Karpas-422 (cell line): ENCODE results near the gene SPSB4. TPM values are rescaled to one million over a fixed set of nuclear protein-coding genes. Genes with fewer than 3 reads are reported as not detected.

ENCODE experiments used
- DNase-seq: peaks from one replicate; pipeline ENCODE4 v3.0.0-alpha.2; 2015
- H2AFZ ChIP-seq: fragments of 200-600 bp; sonication (generic); 2 replicates; pipeline ENCODE4 v1.6.1; 2014; ENCODE audit warnings: antibody characterized with exemption, low read length, mixed read lengths
- H3K27ac ChIP-seq: fragments of 200-600 bp; sonication (generic); 2 replicates; pipeline ENCODE4 v1.5.1; 2014; ENCODE audit warnings: mild to moderate bottlenecking, low read length, moderate library complexity
- H3K27me3 ChIP-seq: fragments of 200-600 bp; sonication (generic); 2 replicates; pipeline ENCODE4 v1.6.1; 2014; ENCODE audit warnings: low read length, mixed read lengths
- H3K36me3 ChIP-seq: fragments of 200-600 bp; sonication (generic); 2 replicates; pipeline ENCODE4 v1.6.1; 2014; ENCODE audit warnings: low read length, mixed read lengths; ENCODE audit not compliant: insufficient read depth
- H3K4me1 ChIP-seq: fragments of 200-600 bp; sonication (generic); 2 replicates; pipeline ENCODE4 v1.6.1; 2014; ENCODE audit warnings: mild to moderate bottlenecking, low read length, mixed read lengths
- H3K4me2 ChIP-seq: fragments of 200-600 bp; sonication (generic); 2 replicates; pipeline ENCODE4 v1.6.1; 2014; ENCODE audit warnings: low read length, low read depth, mild to moderate bottlenecking; ENCODE audit not compliant: poor library complexity, severe bottlenecking
- H3K4me3 ChIP-seq: fragments of 200-600 bp; sonication (generic); 2 replicates; pipeline ENCODE4 v1.5.1; 2014; ENCODE audit warnings: mild to moderate bottlenecking, antibody characterized with exemption, low read length, mixed read lengths
- H3K79me2 ChIP-seq: fragments of 200-600 bp; sonication (generic); 2 replicates; pipeline ENCODE4 v1.6.1; 2014; ENCODE audit warnings: mild to moderate bottlenecking, low read length, mixed read lengths
- H3K9ac ChIP-seq: fragments of 200-600 bp; sonication (generic); 2 replicates; pipeline ENCODE4 v1.6.0; 2014; ENCODE audit warnings: low read length
- H3K9me2 ChIP-seq: fragments of 200-600 bp; sonication (generic), shearing (Covaris generic); replicated peaks from 2 replicates; pipeline ENCODE4 v1.6.0; 2014; ENCODE audit warnings: mild to moderate bottlenecking, low read length, moderate library complexity; ENCODE audit not compliant: insufficient read depth
- H3K9me3 ChIP-seq: fragments of 300-700, 200-600 bp; sonication (generic); 2 replicates; pipeline ENCODE4 v1.6.1; 2014; ENCODE audit warnings: low read length, mixed read lengths
- H4K20me1 ChIP-seq: fragments of 200-600 bp; sonication (generic); 2 replicates; pipeline ENCODE4 v1.6.1; 2014; ENCODE audit warnings: mild to moderate bottlenecking, antibody characterized with exemption, low read length, low read depth; ENCODE audit not compliant: insufficient read depth
- total RNA-seq: library from RNA; depleted of rRNA; stranded (reverse); fragments of >200 nt; shearing (Covaris generic); gene quantifications from 2 replicates; pipeline ENCODE4 v1.2.3, GENCODE V29; 2014; ENCODE audit warnings: low replicate concordance

SPSB4 gene
- total RNA-seq, 1 experiment from 2014 or later: not detected

DNA sequence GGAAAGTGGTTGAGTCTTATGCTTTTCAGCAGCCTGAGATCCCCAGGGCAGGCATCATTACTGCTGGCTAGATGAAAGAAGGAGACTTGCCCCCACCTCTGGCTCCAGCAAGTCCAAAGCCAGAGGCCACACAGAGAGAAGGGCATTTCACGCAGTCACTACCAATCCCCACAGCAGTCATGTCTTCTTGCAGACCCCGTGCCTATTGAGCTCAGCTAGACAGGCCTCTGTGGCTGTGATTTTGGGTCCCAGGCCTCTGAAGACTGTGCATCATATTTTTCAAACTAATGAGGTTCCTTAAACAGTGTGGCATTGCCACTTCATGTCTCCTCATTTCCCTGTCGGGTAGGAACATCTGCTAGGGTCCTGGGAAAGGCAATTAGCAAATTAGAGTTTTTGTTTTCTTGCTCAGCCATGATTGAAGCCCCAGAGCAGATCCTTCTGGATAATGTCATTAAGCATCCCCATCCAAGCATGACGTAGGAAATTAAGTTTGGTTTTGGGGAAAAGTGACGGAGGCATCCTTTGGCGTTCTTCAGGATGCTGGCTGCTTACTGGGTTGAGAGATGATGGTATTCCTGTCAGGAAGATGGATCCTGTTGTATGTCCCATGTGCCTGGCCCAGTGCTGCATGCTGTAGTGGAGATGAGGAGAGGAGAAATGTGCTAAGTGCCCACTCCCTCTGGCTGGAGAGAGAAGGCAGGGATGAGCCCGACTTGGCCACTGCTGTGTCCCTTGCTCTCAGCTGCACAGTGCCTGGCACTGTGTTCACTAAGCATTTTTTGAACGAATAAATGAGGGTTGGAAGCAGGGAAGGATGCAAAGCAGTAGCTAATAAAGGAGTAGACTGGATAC, 7.0 kb downstream of the SPSB4 start:
- Histone ChIP-seq H2AFZ (no peak overlapping the region), H3K9me2 (no peaks in the 10 kb centered on the region), H3K4me3 (no peak overlapping the region), H3K4me2 (no peak overlapping the region), H3K9ac (no peak overlapping the region), H3K9me3 (no peaks in the 10 kb centered on the region), H4K20me1 (no peaks in the 10 kb centered on the region), H3K79me2 (no peaks in the 10 kb centered on the region), H3K36me3 (no peaks in the 10 kb centered on the region), H3K27ac (no peak overlapping the region), H3K4me1 (no peaks in the 10 kb centered on the region), H3K27me3 (peaks cover 4% of the 10 kb centered on the region; the same call in 1 of the 2 replicates)
- no peak for DNase-seq

DNA sequence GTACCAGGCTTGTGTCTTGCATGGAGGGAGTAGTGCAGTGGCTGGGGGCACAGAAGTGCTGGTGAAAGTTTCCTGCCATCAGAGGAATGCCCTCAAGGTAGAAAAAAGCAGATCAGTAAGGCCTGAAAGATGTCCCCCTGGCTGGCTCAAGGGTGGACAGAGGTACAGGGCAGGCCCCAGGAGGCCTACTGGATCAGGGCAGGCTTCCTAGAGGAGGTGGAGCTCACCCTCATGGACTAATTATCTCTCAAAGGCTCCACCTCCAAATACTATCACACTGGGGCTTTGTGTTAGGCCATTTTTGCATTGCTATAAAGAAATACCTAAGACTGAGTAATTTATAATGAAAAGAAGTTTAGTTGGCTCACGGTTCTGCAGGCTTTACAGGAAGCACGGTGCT, 7.8 kb downstream of the SPSB4 start:
- H3K79me2 ChIP-seq: no peaks in the 10 kb centered on the region
- no peak overlapping the region for H3K9ac ChIP-seq
- no peak overlapping the region for H3K27ac ChIP-seq
- H3K9me2 ChIP-seq: no peaks in the 10 kb centered on the region
- H3K27me3 ChIP-seq: peaks cover 4% of the 10 kb centered on the region; the same call in 1 of the 2 replicates
- H2AFZ ChIP-seq: no peak overlapping the region
- no peaks in the 10 kb centered on the region for H3K36me3 ChIP-seq
- H3K4me1 ChIP-seq: no peaks in the 10 kb centered on the region
- no peak overlapping the region for H3K4me2 ChIP-seq
- H3K9me3 ChIP-seq: no peaks in the 10 kb centered on the region
- no peaks in the 10 kb centered on the region for H4K20me1 ChIP-seq
- DNase-seq: no peak
- H3K4me3 ChIP-seq: no peak overlapping the region

DNA sequence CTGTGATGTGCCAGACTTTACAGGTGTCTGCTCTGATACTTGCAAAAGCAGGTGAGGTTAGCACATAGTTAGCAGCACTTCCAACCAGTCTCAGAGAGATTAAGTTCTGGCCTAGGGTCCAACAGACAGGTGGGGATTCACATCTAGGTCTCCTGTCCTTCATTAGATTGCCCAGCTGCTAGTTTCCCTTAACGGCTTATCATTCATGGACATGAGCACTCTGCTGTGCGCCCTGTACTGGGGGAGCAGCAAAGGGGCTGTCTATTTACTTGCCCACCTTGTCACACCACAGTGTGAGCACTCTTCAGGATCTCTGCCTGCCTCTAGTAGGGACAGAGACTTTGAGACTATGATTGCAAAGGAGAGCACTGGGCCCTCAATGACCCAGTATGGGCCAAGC, 8.7 kb downstream of the SPSB4 start:
- no peaks in the 10 kb centered on the region for H3K9me2 ChIP-seq
- H3K9ac ChIP-seq: no peak overlapping the region
- H3K4me1 ChIP-seq: no peaks in the 10 kb centered on the region
- no peaks in the 10 kb centered on the region for H3K36me3 ChIP-seq
- H3K79me2 ChIP-seq: no peaks in the 10 kb centered on the region
- H3K27ac ChIP-seq: no peak overlapping the region
- no peak overlapping the region for H3K4me2 ChIP-seq
- H3K9me3 ChIP-seq: no peaks in the 10 kb centered on the region
- peaks cover 4% of the 10 kb centered on the region; the same call in 1 of the 2 replicates for H3K27me3 ChIP-seq
- no peak overlapping the region for H2AFZ ChIP-seq
- DNase-seq: no peak
- H4K20me1 ChIP-seq: no peaks in the 10 kb centered on the region
- no peak overlapping the region for H3K4me3 ChIP-seq

DNA sequence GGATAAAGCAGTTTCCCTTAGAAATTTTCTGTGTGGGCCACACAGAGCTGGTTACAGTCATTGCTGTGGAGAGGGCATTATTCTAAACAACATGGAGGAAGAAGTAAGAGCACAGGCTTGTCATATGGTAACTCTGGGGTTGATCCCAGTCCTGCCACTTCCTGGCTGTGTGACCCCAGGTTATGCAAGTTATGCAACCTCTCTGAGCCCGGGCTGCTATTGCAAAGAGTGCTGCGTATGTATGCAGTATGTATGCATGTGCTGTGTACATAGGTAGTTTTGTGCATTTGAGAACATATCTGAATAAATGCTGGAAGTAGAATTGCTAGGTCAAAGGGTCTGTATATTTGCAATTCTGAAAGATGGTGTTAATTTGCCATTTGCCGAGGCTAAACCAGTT, 9.2 kb downstream of the SPSB4 start:
- H3K27me3 ChIP-seq: peaks cover 4% of the 10 kb centered on the region; the same call in 1 of the 2 replicates
- no peaks in the 10 kb centered on the region for H3K4me1 ChIP-seq
- H3K79me2 ChIP-seq: no peaks in the 10 kb centered on the region
- H3K36me3 ChIP-seq: no peaks in the 10 kb centered on the region
- H3K9me2 ChIP-seq: no peaks in the 10 kb centered on the region
- no peak for DNase-seq
- H4K20me1 ChIP-seq: no peaks in the 10 kb centered on the region
- no peak overlapping the region for H3K4me3 ChIP-seq
- no peak overlapping the region for H3K4me2 ChIP-seq
- H3K27ac ChIP-seq: no peak overlapping the region
- H3K9me3 ChIP-seq: no peaks in the 10 kb centered on the region
- H3K9ac ChIP-seq: no peak overlapping the region
- no peak overlapping the region for H2AFZ ChIP-seq

DNA sequence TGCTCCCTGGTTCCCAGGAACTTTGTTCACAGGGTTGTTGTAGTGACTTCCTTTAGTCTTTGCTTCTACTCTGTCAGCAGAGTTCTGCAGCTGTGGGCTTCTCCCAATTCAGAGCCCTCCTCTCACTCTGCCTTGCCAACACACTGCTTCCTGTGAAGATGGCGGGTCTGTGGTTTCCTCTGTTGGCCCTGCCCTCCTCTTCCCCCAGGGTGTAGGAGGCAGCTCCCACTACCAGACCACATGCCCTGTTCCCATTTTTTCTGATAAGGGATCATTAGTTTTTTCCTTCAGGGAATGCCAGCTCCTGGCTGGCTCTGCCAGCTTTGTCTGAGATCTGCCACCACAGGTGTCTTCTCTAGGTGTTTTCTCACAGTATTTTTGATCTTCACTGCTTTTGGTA, 12.7 kb downstream of the SPSB4 start:
- Histone ChIP-seq H3K4me1 (no peaks in the 10 kb centered on the region), H3K9me2 (no peaks in the 10 kb centered on the region), H3K79me2 (no peaks in the 10 kb centered on the region), H2AFZ (no peak overlapping the region), H3K9ac (no peak overlapping the region), H3K27me3 (peaks cover 4% of the 10 kb centered on the region; the same call in 1 of the 2 replicates), H3K4me2 (no peak overlapping the region), H3K36me3 (no peaks in the 10 kb centered on the region), H3K27ac (no peak overlapping the region), H4K20me1 (no peaks in the 10 kb centered on the region), H3K4me3 (no peak overlapping the region), H3K9me3 (no peaks in the 10 kb centered on the region)
- no peak for DNase-seq

DNA sequence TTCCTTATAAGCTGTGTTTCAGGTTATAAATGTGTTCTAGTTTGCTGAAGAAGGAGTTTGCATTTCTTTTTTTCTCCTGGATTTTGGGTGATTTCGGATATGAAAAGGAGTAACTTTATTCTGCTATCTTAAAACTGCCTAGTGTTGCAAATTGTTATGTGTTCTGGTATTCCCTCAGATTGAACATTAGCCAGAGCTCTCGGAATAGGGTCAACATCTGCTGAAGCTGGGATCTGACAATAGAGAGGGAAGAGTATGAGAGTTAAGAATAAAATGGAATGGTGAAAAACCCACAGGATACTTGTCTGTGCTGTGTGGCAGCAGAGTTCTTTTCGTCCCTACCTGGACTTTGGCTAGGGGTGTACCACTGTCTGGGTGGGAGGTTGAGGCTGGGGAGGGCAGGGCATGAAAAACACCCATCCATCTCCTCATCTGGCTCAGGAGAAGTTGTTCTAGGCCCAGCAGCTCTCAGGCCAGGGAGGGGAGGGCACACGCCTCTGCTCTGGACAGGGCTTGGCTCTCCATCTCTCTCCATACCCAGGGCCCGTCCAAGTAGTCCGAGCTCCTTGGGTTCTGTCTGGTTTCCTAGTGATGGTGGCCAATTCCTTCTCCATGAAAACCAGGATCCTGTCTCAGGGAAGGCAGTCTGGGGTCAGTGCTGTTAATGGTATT, 13.2 kb downstream of the SPSB4 start:
- Histone ChIP-seq H3K27me3 (peaks cover 4% of the 10 kb centered on the region; the same call in 1 of the 2 replicates), H3K36me3 (no peaks in the 10 kb centered on the region), H3K4me1 (no peaks in the 10 kb centered on the region), H3K4me3 (no peak overlapping the region), H3K27ac (no peak overlapping the region), H2AFZ (no peak overlapping the region), H4K20me1 (no peaks in the 10 kb centered on the region), H3K9me3 (no peaks in the 10 kb centered on the region), H3K4me2 (no peak overlapping the region), H3K9ac (no peak overlapping the region), H3K9me2 (no peaks in the 10 kb centered on the region), H3K79me2 (no peaks in the 10 kb centered on the region)
- DNase-seq: no peak

DNA sequence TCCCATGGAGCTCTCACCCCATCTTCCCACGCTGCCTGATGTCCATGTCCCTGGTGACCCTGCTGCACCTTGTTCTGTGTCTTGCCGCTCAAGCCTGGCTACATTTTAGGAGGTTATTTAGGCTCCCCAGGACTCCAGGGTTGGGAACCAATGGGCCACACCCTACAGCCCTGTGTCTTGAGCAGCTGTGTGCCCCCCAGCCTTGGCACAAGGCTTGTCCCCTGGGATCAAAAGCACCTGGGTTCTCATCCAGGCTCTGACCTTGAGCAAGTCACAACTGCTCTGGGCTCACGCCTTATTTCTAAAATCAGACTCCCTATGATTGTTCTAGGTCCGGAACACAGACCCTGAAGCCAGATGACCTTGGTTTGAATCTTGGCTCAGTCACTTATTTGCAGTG, 14.1 kb downstream of the SPSB4 start:
- Histone ChIP-seq H3K4me3 (no peak overlapping the region), H3K9me3 (no peaks in the 10 kb centered on the region), H3K27ac (no peak overlapping the region), H3K9ac (no peak overlapping the region), H4K20me1 (no peaks in the 10 kb centered on the region), H3K79me2 (no peaks in the 10 kb centered on the region), H3K4me2 (no peak overlapping the region), H2AFZ (no peak overlapping the region), H3K9me2 (no peaks in the 10 kb centered on the region), H3K36me3 (no peaks in the 10 kb centered on the region), H3K4me1 (no peaks in the 10 kb centered on the region), H3K27me3 (peaks cover 4% of the 10 kb centered on the region; the same call in 1 of the 2 replicates)
- no peak for DNase-seq
